A172 (cell line): Measurements from ENCODE around the gene HERC2. TPM values are rescaled to one million over a fixed set of nuclear protein-coding genes. Genes with fewer than 3 reads are reported as not detected.

Source experiments
- DNase-seq: peaks from one replicate; pipeline ENCODE4 v3.0.0-alpha.2; 2015; ENCODE audit warnings: low spot score
- total RNA-seq: library from RNA; depleted of rRNA; stranded (reverse); fragments of >200 nt; shearing (Covaris generic); gene quantifications from 2 replicates; pipeline ENCODE4 v1.2.3, GENCODE V29; 2014

Gene HERC2
- total RNA-seq, 1 experiment from 2014 or later, result 27.9 TPM

GRCh38 chr15:28112101-28112760, 209.7 kb downstream of the HERC2 start:
- DNase-seq, result no peak

GRCh38 chr15:28111543-28111942, 210.4 kb downstream of the HERC2 start:
- DNase-seq, result no peak

GRCh38 chr15:28110481-28110881, 211.5 kb downstream of the HERC2 start:
- no peak for DNase-seq

GRCh38 chr15:28109626-28110455, 212.1 kb downstream of the HERC2 start:
- no peak for DNase-seq

GRCh38 chr15:28107904-28108275, 214.1 kb downstream of the HERC2 start:
- no peak for DNase-seq

GRCh38 chr15:28107111-28107903, 214.7 kb downstream of the HERC2 start:
- no peak for DNase-seq

GRCh38 chr15:28106294-28107110, 215.5 kb downstream of the HERC2 start:
- no peak for DNase-seq

- DNase-seq, result no peak
These were observed 216.2 kb downstream of the HERC2 start for GRCh38 chr15:28105793-28106192.

- no peak for DNase-seq
These were observed 216.7 kb downstream of the HERC2 start for GRCh38 chr15:28105224-28105791.

GRCh38 chr15:28104326-28104725, 217.7 kb downstream of the HERC2 start:
- no peak for DNase-seq

GRCh38 chr15:28103831-28104230, 218.1 kb downstream of the HERC2 start:
- no peak for DNase-seq

- DNase-seq, result no peak
These were observed 220.0 kb downstream of the HERC2 start for GRCh38 chr15:28101983-28102441.

GRCh38 chr15:28101201-28101600, 220.8 kb downstream of the HERC2 start:
- DNase-seq, result no peak

- DNase-seq, result no peak
These were observed 221.3 kb downstream of the HERC2 start for GRCh38 chr15:28100516-28101195.

GRCh38 chr15:28099555-28100140, 222.3 kb downstream of the HERC2 start:
- DNase-seq, result no peak

GRCh38 chr15:28098766-28099554, 223.0 kb downstream of the HERC2 start, which contains the start of gene OCA2:
TSS of gene OCA2 (minus strand) at chr15:28099315. CDS start at chr15:28081874, 17,441 bp downstream.
- no peak for DNase-seq

- DNase-seq, result no peak
These were observed 223.6 kb downstream of the HERC2 start for GRCh38 chr15:28098360-28098765.

- DNase-seq, result no peak
These were observed 224.2 kb downstream of the HERC2 start for GRCh38 chr15:28097656-28098359.
